Body of pancreas (tissue), 4 donors: ENCODE results near the gene MGAT4D. TPM values are rescaled to one million over a fixed set of nuclear protein-coding genes. Genes with fewer than 3 reads are reported as not detected.

Experiments
- ATAC-seq: fragments of 150-250 bp; one replicate; pipeline ENCODE4 v1.9.1; 2016
- DNase-seq, 4 donors: peaks; one replicate each; pipeline ENCODE4 v3.0.0-alpha.2; 2019
- H3K27ac ChIP-seq, 4 donors: fragments of 200-600 bp; sonication (generic); 1 replicate in 3 of 4; 2 replicates in 1 of 4; pipeline versions ENCODE4 v1.5.1 to v1.6.1; 2016 to 2019; ENCODE audit warnings: mild to moderate bottlenecking in 1 of 4, mixed read lengths in 1 of 4, moderate library complexity in 1 of 4
- H3K27me3 ChIP-seq, 2 donors: fragments of 200-600 bp; sonication (generic); one replicate each; pipeline ENCODE4 v1.6.0; 2016; ENCODE audit warnings: mild to moderate bottlenecking in 1 of 2
- H3K36me3 ChIP-seq, 2 donors: fragments of 200-600 bp; sonication (generic); replicated peaks in 1 of 2; 2 replicates each; pipeline ENCODE4 v1.5.1; 2016; ENCODE audit warnings: low read depth in 2 of 2; ENCODE audit not compliant: insufficient read depth in 1 of 2
- H3K4me1 ChIP-seq: fragments of 200-600 bp; sonication (generic); one replicate; pipeline ENCODE4 v1.6.0; 2016
- H3K4me3 ChIP-seq, 2 donors: fragments of 200-600 bp; sonication (generic); 1 replicate in 1 of 2; 2 replicates in 1 of 2; pipeline ENCODE4 v1.5.1; 2016 to 2019
- H3K9me3 ChIP-seq, 3 donors: fragments of 200-600 bp; sonication (generic); 1 replicate in 2 of 3; 2 replicates in 1 of 3; pipeline ENCODE4 v1.5.1; 2016
- POLR2A ChIP-seq, 3 donors: fragments of 450-650 bp; IDR thresholded peaks; one replicate each; pipeline ENCODE4 v1.6.1; 2016; ENCODE audit warnings: antibody characterized with exemption in 3 of 3, mild to moderate bottlenecking in 2 of 3
- WGBS, 2 donors: methylation state at CpG; one replicate each; pipeline ENCODE4 v1.1.5; 2017; 5-methylcytosine and 5-hydroxymethylcytosine counted together
- intact Hi-C: fragments of 100-400 bp; cut with DNase I; formaldehyde crosslinking; loops from one replicate; pipeline ENCODE4 v1.15.1; 2023
- total RNA-seq, 2 donors: library from RNA; depleted of rRNA; stranded (reverse); fragments of >200 nt; gene quantifications; one replicate each; pipeline ENCODE4 v1.1.0, GENCODE V29; 2016
- TF ChIP-seq, protein P1 (sequence below), 7 experiments: fragments of 450-650 bp in 4 of 7; fragments of 200-600 bp in 3 of 7; sonication (generic) in 3 of 7; IDR thresholded peaks; one replicate each; pipeline ENCODE4 v1.5.1; 2016 to 2019; ENCODE audit warnings: antibody characterized with exemption in 7 of 7

The MGAT4D gene
- not detected for total RNA-seq

DNA sequence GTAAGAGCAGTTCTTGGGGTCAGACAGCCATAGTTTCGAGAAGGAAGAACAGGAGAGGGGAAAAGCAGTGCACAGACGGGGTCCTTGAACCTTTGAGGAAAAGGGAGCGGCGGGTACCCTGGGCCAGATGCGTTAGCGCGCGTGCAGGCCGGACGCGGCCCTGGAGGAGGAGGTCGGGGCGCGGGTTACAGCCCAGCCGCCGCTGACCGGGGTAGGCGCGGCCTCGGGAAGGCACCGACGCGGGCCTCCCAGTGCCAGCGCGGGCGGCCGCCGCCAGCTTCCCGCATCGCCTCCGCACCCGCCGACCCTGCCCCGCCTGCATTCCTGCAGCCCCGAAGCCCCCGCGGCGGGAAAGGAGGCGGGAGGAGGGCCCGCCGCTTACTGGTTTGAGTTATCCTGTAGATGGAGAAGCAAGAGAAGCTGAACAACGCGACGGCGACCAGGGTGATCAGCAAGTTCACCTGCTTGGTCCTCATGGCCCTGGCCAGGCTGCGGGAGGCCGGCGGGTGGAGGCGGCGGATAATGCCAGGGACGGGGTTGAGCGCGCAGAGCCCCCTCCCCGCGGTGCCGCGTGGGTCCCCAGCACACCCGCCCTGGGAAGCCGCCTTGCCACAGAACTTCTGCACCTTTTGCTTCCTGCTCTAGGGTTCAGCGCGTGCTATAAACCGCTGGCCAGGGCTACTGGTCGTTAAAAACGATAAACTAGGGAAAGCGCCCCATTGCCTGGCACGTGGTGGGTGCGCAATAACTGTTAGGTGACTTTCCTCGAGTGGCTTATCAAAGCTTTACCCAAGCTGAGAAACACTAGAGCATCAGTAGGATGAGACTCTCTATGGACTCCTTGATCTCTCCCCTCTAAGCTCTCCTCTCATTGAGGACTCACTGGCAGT lies at the start of gene MGAT4D:
Gene MGAT4D, minus strand, starts transcription at position 547 of the 890 bp plus-strand sequence. Its CDS starts 71 bp downstream, at position 476.
- Histone ChIP-seq H3K36me3 (no peaks in the 10 kb centered on the region), H3K4me1 (peaks cover 8% of the 10 kb centered on the region), H3K9me3 (no peaks in the 10 kb centered on the region), H3K4me3 (no peak within 1 kb of the TSS), H3K27me3 (peaks cover 0 to 9% of the 10 kb centered on the region in 2 donors), H3K27ac (no peak within 1 kb of the TSS)
- TF ChIP-seq, protein P1, sequence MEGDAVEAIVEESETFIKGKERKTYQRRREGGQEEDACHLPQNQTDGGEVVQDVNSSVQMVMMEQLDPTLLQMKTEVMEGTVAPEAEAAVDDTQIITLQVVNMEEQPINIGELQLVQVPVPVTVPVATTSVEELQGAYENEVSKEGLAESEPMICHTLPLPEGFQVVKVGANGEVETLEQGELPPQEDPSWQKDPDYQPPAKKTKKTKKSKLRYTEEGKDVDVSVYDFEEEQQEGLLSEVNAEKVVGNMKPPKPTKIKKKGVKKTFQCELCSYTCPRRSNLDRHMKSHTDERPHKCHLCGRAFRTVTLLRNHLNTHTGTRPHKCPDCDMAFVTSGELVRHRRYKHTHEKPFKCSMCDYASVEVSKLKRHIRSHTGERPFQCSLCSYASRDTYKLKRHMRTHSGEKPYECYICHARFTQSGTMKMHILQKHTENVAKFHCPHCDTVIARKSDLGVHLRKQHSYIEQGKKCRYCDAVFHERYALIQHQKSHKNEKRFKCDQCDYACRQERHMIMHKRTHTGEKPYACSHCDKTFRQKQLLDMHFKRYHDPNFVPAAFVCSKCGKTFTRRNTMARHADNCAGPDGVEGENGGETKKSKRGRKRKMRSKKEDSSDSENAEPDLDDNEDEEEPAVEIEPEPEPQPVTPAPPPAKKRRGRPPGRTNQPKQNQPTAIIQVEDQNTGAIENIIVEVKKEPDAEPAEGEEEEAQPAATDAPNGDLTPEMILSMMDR (IDR thresholded peaks at IDR 0.05) = no peak
- no peak for TF ChIP-seq POLR2A (IDR thresholded peaks at IDR 0.05)
- ATAC-seq (no peak), DNase-seq (peak in 2 of 4 donors; percentile 12 to 16)
- intact Hi-C loops = no loop called here
- 7 to 18% methylated on average over 28 to 68 of the region's 68 CpGs for WGBS, 2 donors

DNA sequence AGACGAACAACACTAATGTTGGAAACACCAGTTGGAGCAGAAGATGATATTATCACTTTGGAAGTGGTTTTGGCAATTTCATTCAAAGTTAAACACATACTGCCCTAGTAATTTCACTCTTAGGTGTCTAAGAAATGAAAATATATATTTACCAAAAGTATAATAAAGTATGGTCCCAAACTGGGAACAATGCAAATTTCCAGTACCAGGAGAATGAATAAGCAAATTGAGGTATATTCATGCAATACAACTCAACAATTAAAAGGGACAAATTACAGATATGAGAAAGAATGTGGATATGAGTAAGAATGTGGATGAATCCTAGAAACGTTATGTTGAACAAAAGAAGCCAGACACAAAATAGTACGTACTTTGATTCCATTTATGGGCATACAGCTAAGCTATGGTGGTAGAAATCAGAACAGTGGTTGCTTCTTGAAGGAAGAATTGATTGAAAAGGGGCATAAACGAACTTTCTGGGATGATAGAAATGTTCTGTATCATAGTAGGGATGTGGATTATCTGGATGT lies 35.9 kb upstream of the MGAT4D start:
- no peak for TF ChIP-seq POLR2A (IDR thresholded peaks at IDR 0.05)
- TF ChIP-seq, protein P1 (IDR thresholded peaks at IDR 0.05) = no peak
- H3K4me3 ChIP-seq = no peak overlapping the region
- H3K36me3 ChIP-seq = peaks cover 0 to 2% of the 10 kb centered on the region in 2 donors
- H3K27me3 ChIP-seq = no peaks in the 10 kb centered on the region
- ATAC-seq (no peak), DNase-seq (no peak)
- H3K27ac ChIP-seq = no peak overlapping the region
- no peaks in the 10 kb centered on the region for H3K9me3 ChIP-seq
- intact Hi-C loops = no loop called here
- no peaks in the 10 kb centered on the region for H3K4me1 ChIP-seq
- WGBS, 2 donors = 80 to 88% methylated on average over 4 of the region's 4 CpGs

DNA sequence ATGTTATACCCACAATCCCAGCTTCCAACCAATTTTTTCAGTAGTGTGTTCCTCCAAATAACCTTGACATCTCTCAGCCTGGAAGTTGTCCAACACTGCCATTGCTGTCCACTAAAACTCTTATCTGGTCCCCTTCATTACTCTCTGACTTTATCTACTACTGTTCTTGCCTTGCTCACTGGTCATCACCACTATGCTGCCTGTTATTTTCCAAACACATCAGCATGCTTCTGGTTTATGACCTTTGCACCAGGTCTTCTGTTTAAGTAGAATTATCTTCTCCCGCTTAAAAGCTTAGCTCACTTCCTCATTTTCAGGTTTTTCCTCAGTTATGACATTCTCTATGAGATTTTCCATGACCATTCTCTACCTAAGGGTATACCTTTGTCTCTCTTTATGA lies 31.3 kb upstream of the MGAT4D start:
- Histone ChIP-seq H3K4me1 (peaks cover 11% of the 10 kb centered on the region), H3K9me3 (no peaks in the 10 kb centered on the region), H3K27ac (no peak overlapping the region), H3K27me3 (no peaks in the 10 kb centered on the region), H3K36me3 (peaks cover 0 to 2% of the 10 kb centered on the region in 2 donors), H3K4me3 (no peak overlapping the region)
- DNase-seq = no peak
- no peak for TF ChIP-seq POLR2A (IDR thresholded peaks at IDR 0.05)
- TF ChIP-seq, protein P1 (IDR thresholded peaks at IDR 0.05) = no peak
- intact Hi-C loops = no loop called here
- ATAC-seq = no peak
- 73 to 88% methylated on average over 1 of the region's 1 CpG for WGBS, 2 donors

DNA sequence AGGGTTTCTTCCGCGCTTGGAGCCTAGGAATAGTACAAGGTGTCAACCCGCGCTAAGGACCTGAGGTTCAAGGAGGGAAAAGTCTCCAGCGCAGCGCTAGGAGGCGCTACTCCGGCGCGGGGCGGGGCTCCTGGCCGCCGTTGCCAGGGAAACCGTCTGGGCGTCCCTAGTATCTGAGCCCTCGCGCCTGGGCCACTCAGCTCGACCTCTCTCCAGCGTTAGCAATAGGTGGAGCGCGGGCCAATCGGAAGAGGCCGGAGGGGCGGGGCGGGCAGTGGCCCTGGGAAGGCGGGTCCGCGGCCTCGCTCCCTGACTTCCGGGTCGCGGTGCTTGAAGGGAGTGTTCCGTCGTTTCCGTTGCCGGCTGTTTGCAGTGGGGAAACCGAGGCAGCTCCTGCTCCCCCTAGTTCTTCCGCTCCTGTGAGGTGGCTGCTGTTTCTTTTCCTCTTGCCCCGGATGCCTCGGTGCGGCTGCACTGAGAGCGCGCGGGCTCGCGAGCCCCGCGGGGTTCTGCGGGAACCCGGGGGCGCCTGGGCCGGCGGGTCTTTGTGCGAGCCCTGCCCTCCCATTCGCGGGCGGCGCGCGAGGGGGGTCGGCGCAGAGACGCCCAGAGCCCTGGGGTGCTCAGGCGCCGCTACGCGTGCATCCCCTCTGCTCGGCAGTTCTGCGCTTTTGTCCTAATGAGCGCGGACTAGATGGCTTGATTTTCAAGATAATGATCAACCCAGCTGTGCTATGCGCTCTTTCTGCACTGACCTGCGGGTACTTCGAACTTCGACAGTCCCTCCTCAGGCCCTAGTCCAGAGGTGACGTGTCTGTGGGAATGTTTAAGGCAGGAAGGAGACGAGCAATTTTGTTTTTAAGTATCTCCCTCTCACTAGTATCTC lies 26.0 kb upstream of the MGAT4D start, which contains the start of gene ELMOD2:
Gene ELMOD2, plus strand, starts transcription at position 312 of the 886 bp plus-strand sequence. CDS start 1,261 bp downstream, outside the sequence.
- peak; percentile 98 to 99 (median 99) for DNase-seq
- H3K9me3 ChIP-seq = no peaks in the 10 kb centered on the region
- H3K36me3 ChIP-seq = no peaks in the 10 kb centered on the region
- H3K4me1 ChIP-seq = peaks cover 19% of the 10 kb centered on the region
- WGBS, 2 donors = 0 to 1% methylated on average over 38 to 75 of the region's 77 CpGs
- H3K27ac ChIP-seq = peak within 1 kb of the TSS; percentile 21 to 85 (median 66)
- ATAC-seq = peak; percentile 100
- no peaks in the 10 kb centered on the region for H3K27me3 ChIP-seq
- TF ChIP-seq, protein P1 (IDR thresholded peaks at IDR 0.05) = peak; percentile 85 to 97 (median 95)
- TF ChIP-seq POLR2A (IDR thresholded peaks at IDR 0.05) = peak; percentile 52 to 84 (median 78)
- H3K4me3 ChIP-seq = peak within 1 kb of the TSS; percentile 81 to 95
- intact Hi-C loops = no loop called here
